Epidermal melanocyte (primary cell): ENCODE results near the gene GK.
"Not testable (repeated sequence)": the region's sequence is repeated elsewhere in the genome, so short reads cannot be mapped to it uniquely, and the experiment has no call there.

Experiments used
- DNase-seq: peaks from one replicate; pipeline ENCODE4 v3.0.0; 2011; ENCODE audit warnings: low spot score; ENCODE audit not compliant: insufficient read length

The GK gene

GRCh38 chrX:30706216-30706775, 53.1 kb downstream of the GK start:
- no peak for DNase-seq

- DNase-seq: no peak
Measured at GRCh38 chrX:30712214-30712613, 59.0 kb downstream of the GK start.

- peak; percentile 16 for DNase-seq
Measured at GRCh38 chrX:30713061-30713525, 59.9 kb downstream of the GK start.

GRCh38 chrX:30714138-30714537, 60.9 kb downstream of the GK start:
- no peak for DNase-seq

- DNase-seq: no peak
Measured at GRCh38 chrX:30715976-30716375, 62.8 kb downstream of the GK start.

- no peak for DNase-seq
Measured at GRCh38 chrX:30733852-30734660, 80.8 kb downstream of the GK start.

- no peak for DNase-seq
Measured at GRCh38 chrX:30734782-30735181, 81.6 kb downstream of the GK start.

GRCh38 chrX:30735839-30736238, 82.6 kb downstream of the GK start:
- DNase-seq: peak; percentile 42

- DNase-seq: no peak
Measured at GRCh38 chrX:30741545-30741944, 88.3 kb downstream of the GK start.

- DNase-seq: no peak
Measured at GRCh38 chrX:30748342-30748960, 95.2 kb downstream of the GK start.

GRCh38 chrX:30751497-30751896, 98.3 kb downstream of the GK start:
- DNase-seq: no peak

- no peak for DNase-seq
Measured at GRCh38 chrX:30762755-30763154, 109.5 kb downstream of the GK start.

GRCh38 chrX:30773764-30774163, 120.5 kb downstream of the GK start:
- DNase-seq: not testable (repeated sequence)

GRCh38 chrX:30777575-30777974, 124.4 kb downstream of the GK start:
- no peak for DNase-seq

- no peak for DNase-seq
Measured at GRCh38 chrX:30779453-30780030, 126.3 kb downstream of the GK start.
